ENCODE data around the gene MYO5C. TPM values are rescaled to one million over a fixed set of nuclear protein-coding genes. Genes with fewer than 3 reads are reported as not detected.

The MYO5C gene
- total and polyA plus RNA-seq, 2 of the 8 experiments (the other 6 are each of a cell fraction or from before 2014, with no cell fraction given), result 8.2 to 26.7 TPM

GRCh38 chr15:52206446-52206845 is 89.2 kb downstream of the MYO5C start:
- Histone ChIP-seq H2BK15ac (ENCODE audit: low read length) (no peak overlapping the region), H3K79me2 (ENCODE audit: control insufficient read depth in 1 of 2, insufficient read depth in 2 of 2, low read length in 2 of 2) (no peaks in the 10 kb centered on the region), H2AFZ (ENCODE audit: low read length) (no peak overlapping the region), H2BK5ac (ENCODE audit: low read depth, low read length) (no peak overlapping the region), H2BK20ac (ENCODE audit: low read length) (no peak overlapping the region), H3K4me2 (ENCODE audit: insufficient read depth in 1 of 2, low read depth in 2 of 2, low read length in 2 of 2) (no peak overlapping the region), H3K23me2 (ENCODE audit: low read depth, low read length) (no peaks in the 10 kb centered on the region), H4K8ac (ENCODE audit: extremely low read depth, insufficient read depth, low read length) (no peak overlapping the region), H2BK120ac (replicated peaks; ENCODE audit: low read depth, low read length) (no peak overlapping the region), H3K27ac (ENCODE audit: low read depth, low read length) (no peak overlapping the region), H4K20me1 (replicated peaks in 1 of 2; ENCODE audit: control insufficient read depth in 1 of 2, insufficient read depth in 2 of 2, low read length in 2 of 2) (peaks cover 0 to 4% of the 10 kb centered on the region in 2 experiments), H2AK5ac (ENCODE audit: low read depth, low read length) (no peak overlapping the region), H3K18ac (ENCODE audit: extremely low read depth, low read length) (no peak overlapping the region), H3K4ac (replicated peaks; ENCODE audit: insufficient read length, low read depth, low read length) (no peak overlapping the region), H3K9ac (replicated peaks in 1 of 4; ENCODE audit: extremely low read depth in 1 of 4, low read depth in 3 of 4, low read length in 3 of 4) (no peak overlapping the region), H3K23ac (ENCODE audit: insufficient read length) (no peak overlapping the region), H3K4me3 (ENCODE audit: extremely low read depth in 1 of 4, insufficient read depth in 2 of 4, low read depth in 3 of 4, low read length in 4 of 4) (no peak overlapping the region), H3K79me1 (ENCODE audit: low read depth, low read length) (no peaks in the 10 kb centered on the region), H3K27me3 (replicated peaks in 1 of 4; ENCODE audit: control insufficient read depth in 3 of 4, extremely low read depth in 1 of 4, insufficient read depth in 3 of 4, low read length in 3 of 4) (no peaks in the 10 kb centered on the region), H3K9me3 (ENCODE audit: insufficient read depth in 2 of 2, low read depth in 1 of 2, low read length in 1 of 2) (no peaks in the 10 kb centered on the region), H4K91ac (replicated peaks; ENCODE audit: insufficient read length, low read length) (no peak overlapping the region), H3K56ac (replicated peaks; ENCODE audit: insufficient read length, low read depth, low read length) (no peak overlapping the region), H2BK12ac (ENCODE audit: low read depth, low read length) (no peak overlapping the region), H3K14ac (ENCODE audit: insufficient read length) (no peak overlapping the region), H3K36me3 (ENCODE audit: control insufficient read depth in 2 of 4, insufficient read depth in 4 of 4, low read length in 3 of 4) (peaks cover 7 to 29% (median 14%) of the 10 kb centered on the region in 4 experiments; a peak in 7 of 8 replicates), H4K5ac (ENCODE audit: insufficient read length, low read depth, low read length) (no peak overlapping the region), H3K4me1 (replicated peaks in 1 of 4; ENCODE audit: control insufficient read depth in 3 of 4, insufficient read depth in 4 of 4, low read length in 3 of 4) (no peaks in the 10 kb centered on the region)
- ChIA-PET CTCF (ENCODE audit: partially characterized antibody) (interaction anchor here (0.9 to 13.0 kb wide), 5 partner anchors 18 to 539 kb away, joined by 3 to 189 read pairs (median 4); partner anchors contain the start of gene GNB5), POLR2A (ENCODE audit: partially characterized antibody) (no interaction called here)
- 84% methylated on average over 2 of the region's 2 CpGs; no CpG with 5 or more reads in 1 of the 2 experiments for WGBS, 2 experiments (ENCODE audit: extremely low coverage in 1 of 2, insufficient coverage in 1 of 2, insufficient read length in 1 of 2, insufficient replicate concordance in 2 of 2, low coverage in 1 of 2, low lambda C conversion rate in 2 of 2, missing lambda C conversion rate in 1 of 2)
- FAIRE-seq (no peak), DNase-seq (ENCODE audit: low read depth in 1 of 2, low spot score in 2 of 2) (no peak)
- TF ChIP-seq PHF8 (conservative IDR thresholded peaks at IDR 0.05; ENCODE audit: low read depth, low read length) (no peak), TCF12 (IDR thresholded peaks at IDR 0.05; ENCODE audit: low read depth, low read length) (no peak), CTCF (IDR thresholded peaks at IDR 0.05; ENCODE audit: control extremely low read depth in 1 of 3, insufficient read depth in 1 of 3, low read depth in 1 of 3, low read length in 3 of 3) (no peak), BCL11A (IDR thresholded peaks at IDR 0.05; ENCODE audit: low read depth in 2 of 2, low read length in 2 of 2) (no peak), HDAC2 (IDR thresholded peaks at IDR 0.05; ENCODE audit: borderline replicate concordance in 1 of 2, low read depth in 2 of 2, low read length in 2 of 2) (no peak), ATF2 (IDR thresholded peaks at IDR 0.05; ENCODE audit: low read length) (no peak), POU5F1 (IDR thresholded peaks at IDR 0.05; ENCODE audit: low read depth, low read length) (no peak), EZH2 (IDR thresholded peaks at IDR 0.05; ENCODE audit: low read depth, low read length, severe bottlenecking) (no peak), CEBPB (IDR thresholded peaks at IDR 0.05; ENCODE audit: low read depth, low read length) (no peak)

All from H1 (cell line).